Uterus (tissue), 4 donors: ENCODE data around the gene RLN3. TPM values are rescaled to one million over a fixed set of nuclear protein-coding genes. Genes with fewer than 3 reads are reported as not detected.
"Not testable (repeated sequence)": the region's sequence is repeated elsewhere in the genome, so short reads cannot be mapped to it uniquely, and the experiment has no call there.

Experiments
- DNase-seq, 2 donors: peaks; one replicate each; pipeline ENCODE4 v3.0.0-alpha.2; 2019 to 2020
- H3K27ac ChIP-seq, 2 donors: fragments of 200-600 bp; sonication (generic); 1 replicate in 1 of 2; 2 replicates in 1 of 2; pipeline ENCODE4 v1.5.1; 2016 to 2018
- H3K27me3 ChIP-seq, 2 donors: fragments of 200-600 bp; sonication (generic); one replicate each; pipeline ENCODE4 v1.5.1; 2018 to 2019; ENCODE audit warnings: control low read depth in 1 of 2
- H3K36me3 ChIP-seq, 2 donors: fragments of 200-600 bp; sonication (generic); one replicate each; pipeline ENCODE4 v1.5.1; 2019; ENCODE audit warnings: control low read depth in 1 of 2
- H3K4me1 ChIP-seq, 2 donors: fragments of 200-600 bp; sonication (generic); one replicate each; pipeline ENCODE4 v1.5.1; 2018 to 2019; ENCODE audit warnings: control low read depth in 1 of 2
- H3K4me3 ChIP-seq, 2 donors: fragments of 200-600 bp; sonication (generic); 1 replicate in 1 of 2; 2 replicates in 1 of 2; pipeline ENCODE4 v1.5.1; 2018 to 2019; ENCODE audit warnings: mild to moderate bottlenecking in 1 of 2
- H3K9me3 ChIP-seq, 2 donors: fragments of 200-600 bp; sonication (generic); one replicate each; pipeline ENCODE4 v1.5.1; 2019; ENCODE audit warnings: control low read depth in 1 of 2
- POLR2A ChIP-seq, 2 donors: fragments of 450-650 bp; IDR thresholded peaks; one replicate each; pipeline ENCODE4 v1.6.1; 2016; ENCODE audit warnings: antibody characterized with exemption in 2 of 2, mild to moderate bottlenecking in 1 of 2, moderate library complexity in 1 of 2
- intact Hi-C: fragments of 100-400 bp; cut with DNase I; formaldehyde crosslinking; loops from one replicate; pipeline ENCODE4 v1.15.1; 2023; ENCODE audit warnings: low total_unique reads
- total RNA-seq, 4 donors: library from RNA; depleted of rRNA in 3 of 4; stranded (reverse); fragments of >200 nt in 3 of 4; gene quantifications; one replicate each; pipeline versions ENCODE4 v1.1.0 to v1.2.4, GENCODE V29; 2014 to 2023
- TF ChIP-seq, protein P1 (sequence below), 4 experiments: fragments of 200-600 bp in 2 of 4; fragments of 450-650 bp in 2 of 4; sonication (generic) in 2 of 4; IDR thresholded peaks; one replicate each; pipeline ENCODE4 v1.5.1; 2016 to 2019; ENCODE audit warnings: antibody characterized with exemption in 4 of 4, mild to moderate bottlenecking in 2 of 4, moderate library complexity in 1 of 4
- donor health status: DM: yes; HTN: yes; CAD: no.

Gene RLN3
- total RNA-seq, 4 donors from 2014 or later, result not detected

DNA sequence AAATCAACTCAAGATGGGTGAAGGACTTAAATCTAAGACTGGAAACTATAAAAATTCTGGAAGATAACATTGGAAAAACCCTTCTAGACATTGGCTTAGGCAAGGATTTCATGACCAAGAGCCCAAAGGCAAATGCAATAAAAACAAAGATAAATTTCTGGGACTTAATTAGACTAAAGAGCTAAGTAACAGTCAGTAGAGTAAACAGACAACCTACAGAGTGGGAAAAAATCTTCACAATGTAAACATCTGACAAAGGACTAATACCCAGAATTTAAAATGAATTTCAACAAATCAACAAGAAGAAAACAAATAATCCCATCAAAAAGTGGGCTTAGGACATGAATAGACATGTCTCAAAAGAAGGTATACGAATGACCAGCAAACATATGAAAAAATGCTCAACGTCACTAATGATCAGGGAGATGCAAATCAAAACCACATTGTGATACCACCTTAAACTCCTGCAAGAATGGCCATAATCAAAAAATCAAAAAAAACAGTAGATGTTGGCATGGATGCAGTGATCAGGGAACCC, 15.5 kb upstream of the RLN3 start:
- no peak for DNase-seq
- intact Hi-C loops, result no loop called here
- Histone ChIP-seq H3K4me3 (no peak overlapping the region), H3K27me3 (no peaks in the 10 kb centered on the region), H3K4me1 (no peaks in the 10 kb centered on the region), H3K36me3 (no peaks in the 10 kb centered on the region), H3K9me3 (no peaks in the 10 kb centered on the region), H3K27ac (no peak overlapping the region)
- TF ChIP-seq, protein P1, sequence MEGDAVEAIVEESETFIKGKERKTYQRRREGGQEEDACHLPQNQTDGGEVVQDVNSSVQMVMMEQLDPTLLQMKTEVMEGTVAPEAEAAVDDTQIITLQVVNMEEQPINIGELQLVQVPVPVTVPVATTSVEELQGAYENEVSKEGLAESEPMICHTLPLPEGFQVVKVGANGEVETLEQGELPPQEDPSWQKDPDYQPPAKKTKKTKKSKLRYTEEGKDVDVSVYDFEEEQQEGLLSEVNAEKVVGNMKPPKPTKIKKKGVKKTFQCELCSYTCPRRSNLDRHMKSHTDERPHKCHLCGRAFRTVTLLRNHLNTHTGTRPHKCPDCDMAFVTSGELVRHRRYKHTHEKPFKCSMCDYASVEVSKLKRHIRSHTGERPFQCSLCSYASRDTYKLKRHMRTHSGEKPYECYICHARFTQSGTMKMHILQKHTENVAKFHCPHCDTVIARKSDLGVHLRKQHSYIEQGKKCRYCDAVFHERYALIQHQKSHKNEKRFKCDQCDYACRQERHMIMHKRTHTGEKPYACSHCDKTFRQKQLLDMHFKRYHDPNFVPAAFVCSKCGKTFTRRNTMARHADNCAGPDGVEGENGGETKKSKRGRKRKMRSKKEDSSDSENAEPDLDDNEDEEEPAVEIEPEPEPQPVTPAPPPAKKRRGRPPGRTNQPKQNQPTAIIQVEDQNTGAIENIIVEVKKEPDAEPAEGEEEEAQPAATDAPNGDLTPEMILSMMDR (IDR thresholded peaks at IDR 0.05), result no peak
- no peak for TF ChIP-seq POLR2A (IDR thresholded peaks at IDR 0.05)

DNA sequence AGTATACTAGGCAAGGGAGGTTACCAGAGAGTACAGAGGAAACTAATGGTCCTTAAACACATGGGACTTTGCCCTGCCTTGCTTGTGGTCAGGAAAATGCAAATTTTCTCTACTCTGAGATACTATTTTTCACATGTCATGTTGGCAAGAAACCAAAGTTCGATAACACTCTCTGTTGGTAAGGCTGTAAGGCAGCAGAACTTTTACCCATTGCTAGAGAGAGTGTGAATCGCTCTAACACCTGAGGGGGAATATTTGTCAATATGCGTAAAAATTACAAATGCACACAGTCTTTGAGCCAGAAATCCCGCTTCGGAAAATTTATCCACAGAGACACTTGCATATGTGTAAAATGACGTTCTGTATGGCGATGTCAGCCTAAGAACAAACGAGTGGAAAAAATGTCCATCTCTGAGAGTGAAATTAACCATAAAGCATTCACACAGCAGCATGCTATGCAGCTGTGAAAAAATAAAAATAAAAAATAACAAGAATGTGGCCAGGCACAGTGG, 12.4 kb upstream of the RLN3 start:
- no peak for DNase-seq
- H3K9me3 ChIP-seq, result no peaks in the 10 kb centered on the region
- no peaks in the 10 kb centered on the region for H3K36me3 ChIP-seq
- TF ChIP-seq, protein P1 (IDR thresholded peaks at IDR 0.05), result no peak
- TF ChIP-seq POLR2A (IDR thresholded peaks at IDR 0.05), result no peak
- intact Hi-C loops, result no loop called here
- no peaks in the 10 kb centered on the region for H3K27me3 ChIP-seq
- no peaks in the 10 kb centered on the region for H3K4me1 ChIP-seq
- no peak overlapping the region for H3K4me3 ChIP-seq
- H3K27ac ChIP-seq, result no peak overlapping the region

DNA sequence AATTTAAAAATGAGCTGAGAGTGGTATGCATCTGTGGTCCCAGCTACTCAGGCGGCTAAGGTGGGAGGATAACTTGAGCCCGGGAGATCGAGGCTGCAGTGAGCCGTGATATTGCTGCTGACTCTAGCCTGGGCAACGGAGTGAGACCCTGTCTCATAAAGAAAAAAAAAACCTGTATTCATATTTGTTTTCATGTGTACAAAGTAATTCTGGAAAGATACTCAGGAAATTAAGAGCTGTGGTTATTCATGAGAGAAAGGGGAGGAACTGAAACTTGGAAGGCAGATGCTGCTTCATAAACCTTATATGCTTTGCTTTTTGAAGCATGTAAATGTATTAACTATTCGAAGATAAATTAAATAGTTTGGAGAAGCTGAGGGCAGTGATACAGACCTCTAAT, 8.8 kb upstream of the RLN3 start:
- DNase-seq, result no peak
- Histone ChIP-seq H3K4me3 (no peak overlapping the region), H3K36me3 (no peaks in the 10 kb centered on the region), H3K9me3 (no peaks in the 10 kb centered on the region), H3K4me1 (no peaks in the 10 kb centered on the region), H3K27ac (no peak overlapping the region), H3K27me3 (no peaks in the 10 kb centered on the region)
- intact Hi-C loops, result no loop called here
- TF ChIP-seq POLR2A (IDR thresholded peaks at IDR 0.05), result no peak
- TF ChIP-seq, protein P1 (IDR thresholded peaks at IDR 0.05), result no peak

DNA sequence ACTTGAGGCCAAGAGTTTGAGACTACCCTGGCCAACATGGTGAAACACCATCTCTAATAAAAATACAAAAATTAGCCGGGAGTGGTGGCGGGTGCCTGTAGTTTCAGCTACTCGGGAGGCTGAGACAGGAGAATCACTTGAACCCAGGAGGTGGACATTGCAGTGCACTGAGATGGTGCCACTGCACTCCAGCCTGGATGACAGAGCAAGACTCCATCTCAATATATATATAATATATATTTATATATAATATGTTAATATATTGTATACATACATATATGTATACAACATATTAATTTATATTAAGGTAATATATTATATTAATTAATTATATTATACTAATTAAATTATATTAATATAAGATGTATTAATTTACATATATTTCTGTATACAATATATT, 8.2 kb upstream of the RLN3 start:
- H3K9me3 ChIP-seq, result not testable (repeated sequence)

DNA sequence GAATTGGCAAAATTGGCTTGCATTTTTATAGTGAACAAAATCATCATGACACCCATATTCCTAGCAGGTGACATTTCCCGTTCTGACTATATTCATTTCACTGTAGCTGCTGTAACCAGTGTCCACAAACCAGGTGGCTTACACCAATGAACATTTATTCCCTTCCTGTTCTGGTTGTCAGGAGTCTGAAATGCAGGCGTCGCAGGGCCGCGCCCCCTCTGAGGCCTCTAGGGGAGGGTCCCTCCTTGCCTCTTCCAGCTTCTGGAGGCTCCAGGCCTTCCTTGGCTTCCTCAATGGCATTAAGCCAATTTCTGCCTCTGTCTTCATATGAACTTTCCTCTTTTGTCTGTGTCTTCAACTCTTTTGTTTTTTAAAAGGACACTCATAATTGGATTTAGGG, 6.5 kb upstream of the RLN3 start:
- intact Hi-C loops, result no loop called here
- no peak overlapping the region for H3K4me3 ChIP-seq
- no peaks in the 10 kb centered on the region for H3K9me3 ChIP-seq
- no peak for DNase-seq
- H3K27me3 ChIP-seq, result no peaks in the 10 kb centered on the region
- no peak overlapping the region for H3K27ac ChIP-seq
- H3K4me1 ChIP-seq, result no peaks in the 10 kb centered on the region
- TF ChIP-seq POLR2A (IDR thresholded peaks at IDR 0.05), result no peak
- TF ChIP-seq, protein P1 (IDR thresholded peaks at IDR 0.05), result no peak
- H3K36me3 ChIP-seq, result no peaks in the 10 kb centered on the region

More for the DNA sequence above, 8.2 kb upstream of the RLN3 start:
- H3K27ac ChIP-seq, H3K36me3 ChIP-seq, intact Hi-C loops, H3K4me1 ChIP-seq, H3K4me3 ChIP-seq, H3K27me3 ChIP-seq, DNase-seq: not testable (repeated sequence)

DNA sequence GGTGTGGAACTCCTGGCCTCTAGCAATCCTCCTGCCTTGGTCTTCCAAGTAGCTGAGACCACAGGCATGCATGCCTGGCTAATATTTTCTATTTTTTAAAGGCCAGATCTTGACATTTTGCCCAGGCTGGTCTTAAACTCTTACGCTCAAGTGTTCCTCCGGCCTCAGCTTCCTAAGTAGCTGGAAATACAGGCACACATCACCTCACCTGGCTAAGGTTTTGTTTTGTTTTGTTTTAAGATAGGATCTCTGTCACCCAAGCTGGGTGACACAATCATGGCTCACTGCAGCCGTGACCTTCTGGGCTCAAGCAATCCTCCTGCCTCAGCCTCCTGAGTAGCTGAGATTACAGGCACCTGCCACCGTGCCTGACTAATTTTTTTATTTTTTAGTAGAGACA, 5.5 kb upstream of the RLN3 start:
- DNase-seq, result no peak
- Histone ChIP-seq H3K9me3 (no peaks in the 10 kb centered on the region), H3K36me3 (no peaks in the 10 kb centered on the region), H3K27ac (no peak overlapping the region), H3K4me3 (no peak overlapping the region), H3K4me1 (no peaks in the 10 kb centered on the region), H3K27me3 (no peaks in the 10 kb centered on the region)
- intact Hi-C loops, result no loop called here
- TF ChIP-seq, protein P1 (IDR thresholded peaks at IDR 0.05), result no peak
- no peak for TF ChIP-seq POLR2A (IDR thresholded peaks at IDR 0.05)
